A204.1 (cell line): ENCODE results near the gene ASCC3.

ENCODE experiments used
- FAIRE-seq: peaks from 2 replicates; lab custom pipeline; 2012; peaks lifted over from hg19 to GRCh38; lab: Jason Lieb, UNC

The ASCC3 gene

GRCh38 chr6:100463630-100464161, 417.4 kb downstream of the ASCC3 start:
- FAIRE-seq: no peak

GRCh38 chr6:100462706-100463629, 418.2 kb downstream of the ASCC3 start:
- no peak for FAIRE-seq

- no peak for FAIRE-seq
These were observed 419.0 kb downstream of the ASCC3 start for GRCh38 chr6:100461917-100462705.

GRCh38 chr6:100461278-100461916, 419.7 kb downstream of the ASCC3 start:
- no peak for FAIRE-seq

GRCh38 chr6:100460650-100461204, 420.4 kb downstream of the ASCC3 start:
- FAIRE-seq: no peak

GRCh38 chr6:100459592-100460184, 421.4 kb downstream of the ASCC3 start:
- no peak for FAIRE-seq

- no peak for FAIRE-seq
These were observed 422.1 kb downstream of the ASCC3 start for GRCh38 chr6:100458841-100459591.
